Stimulated activated CD8-positive, alpha-beta memory T cell treated with anti-CD3 and anti-CD28 coated beads, Interleukin-2, amount 100 ng/mL, for 48 hours (primary cell): ENCODE measurements around the gene ESF1.

ENCODE experiments used
- DNase-seq, 2 donors: peaks; one replicate each; pipeline ENCODE4 v3.0.0-alpha.2; 2020; ENCODE audit warnings: low read depth in 2 of 2

ESF1 gene, protein sequence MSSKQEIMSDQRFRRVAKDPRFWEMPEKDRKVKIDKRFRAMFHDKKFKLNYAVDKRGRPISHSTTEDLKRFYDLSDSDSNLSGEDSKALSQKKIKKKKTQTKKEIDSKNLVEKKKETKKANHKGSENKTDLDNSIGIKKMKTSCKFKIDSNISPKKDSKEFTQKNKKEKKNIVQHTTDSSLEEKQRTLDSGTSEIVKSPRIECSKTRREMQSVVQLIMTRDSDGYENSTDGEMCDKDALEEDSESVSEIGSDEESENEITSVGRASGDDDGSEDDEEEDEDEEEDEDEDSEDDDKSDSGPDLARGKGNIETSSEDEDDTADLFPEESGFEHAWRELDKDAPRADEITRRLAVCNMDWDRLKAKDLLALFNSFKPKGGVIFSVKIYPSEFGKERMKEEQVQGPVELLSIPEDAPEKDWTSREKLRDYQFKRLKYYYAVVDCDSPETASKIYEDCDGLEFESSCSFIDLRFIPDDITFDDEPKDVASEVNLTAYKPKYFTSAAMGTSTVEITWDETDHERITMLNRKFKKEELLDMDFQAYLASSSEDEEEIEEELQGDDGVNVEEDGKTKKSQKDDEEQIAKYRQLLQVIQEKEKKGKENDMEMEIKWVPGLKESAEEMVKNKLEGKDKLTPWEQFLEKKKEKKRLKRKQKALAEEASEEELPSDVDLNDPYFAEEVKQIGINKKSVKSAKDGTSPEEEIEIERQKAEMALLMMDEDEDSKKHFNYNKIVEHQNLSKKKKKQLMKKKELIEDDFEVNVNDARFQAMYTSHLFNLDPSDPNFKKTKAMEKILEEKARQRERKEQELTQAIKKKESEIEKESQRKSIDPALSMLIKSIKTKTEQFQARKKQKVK

DNA sequence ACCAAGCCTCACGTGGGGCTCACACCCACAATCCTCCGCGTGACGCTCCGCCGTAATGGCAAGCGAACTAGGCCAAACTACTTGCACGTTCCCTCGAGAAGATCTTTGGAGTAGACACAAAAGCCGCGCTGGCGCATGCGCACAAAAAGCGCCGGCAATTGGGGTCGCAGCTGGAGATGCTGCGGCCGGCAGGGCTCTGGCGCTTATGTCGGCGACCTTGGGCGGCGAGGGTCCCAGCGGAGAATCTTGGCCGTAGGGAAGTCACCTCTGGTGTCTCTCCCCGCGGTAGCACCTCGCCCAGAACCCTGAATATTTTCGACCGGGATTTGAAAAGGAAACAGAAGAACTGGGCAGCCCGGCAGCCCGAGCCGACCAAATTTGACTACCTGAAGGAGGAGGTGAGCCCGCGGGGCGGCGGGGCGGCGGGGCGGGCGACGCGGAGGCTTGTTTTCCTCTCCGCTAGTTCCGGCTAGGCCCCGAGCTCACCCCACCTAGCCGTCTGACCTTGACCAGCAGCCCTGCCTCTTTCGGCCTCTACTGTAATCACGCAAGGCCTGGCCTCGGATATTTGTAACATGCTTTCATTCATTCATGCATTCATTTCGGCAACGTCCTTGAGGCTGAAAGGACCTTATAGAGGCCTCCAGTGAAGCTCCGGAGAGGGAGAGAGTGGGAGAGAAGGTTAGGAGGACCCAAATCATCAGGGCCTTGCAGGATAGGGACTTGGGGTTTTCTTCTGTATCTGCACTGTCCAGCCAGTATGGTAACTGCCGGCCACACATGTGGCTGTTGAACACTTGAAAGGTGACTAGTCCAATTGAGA lies at the start of gene ESF1, which contains the start of gene NDUFAF5:
Gene ESF1 (minus strand): TSS at position 27 of the 823 bp plus-strand sequence. CDS start 1,779 bp downstream, outside the sequence.
Gene NDUFAF5 (plus strand): TSS at position 136 of the 823 bp plus-strand sequence. CDS start 41 bp downstream, at position 177.
- DNase-seq = peak; percentile 81 to 88

DNA sequence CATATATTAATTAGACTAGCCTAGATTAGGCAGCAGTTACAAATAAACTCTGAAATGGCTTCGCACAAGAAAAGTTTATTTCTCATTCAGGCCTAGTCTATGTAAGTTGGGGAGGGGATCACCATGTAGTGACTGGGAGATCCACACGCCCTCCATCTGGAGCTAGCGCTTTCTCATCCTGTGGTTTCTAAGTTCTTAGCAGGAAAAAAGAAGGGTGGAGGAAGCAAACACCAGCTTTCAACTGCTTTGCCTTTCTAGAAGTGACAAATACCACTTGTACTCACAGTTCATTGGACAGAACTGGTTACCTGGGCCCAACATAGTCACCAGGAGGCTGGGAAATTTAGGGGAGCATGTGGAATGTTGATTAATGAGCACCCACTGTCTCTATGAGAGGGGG lies 46.8 kb upstream of the ESF1 start:
- no peak for DNase-seq

DNA sequence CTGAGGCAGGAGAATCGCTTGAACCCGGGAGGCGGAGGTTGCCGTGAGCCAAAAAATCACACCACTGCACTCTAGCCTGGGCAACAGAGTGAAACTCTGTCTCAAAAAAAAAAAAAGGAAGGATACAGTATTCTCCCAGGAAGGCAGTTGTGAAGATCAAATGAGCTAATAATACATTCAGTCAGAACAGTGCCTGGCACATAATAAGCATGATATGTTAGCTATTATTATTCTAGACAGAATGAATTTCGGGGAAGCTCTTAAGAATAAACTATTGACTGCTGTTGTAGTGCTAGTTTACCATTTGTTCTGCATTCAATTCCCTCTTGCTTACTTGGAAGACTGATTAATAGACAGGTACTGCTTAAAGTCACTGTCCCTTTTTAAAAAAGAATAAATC lies 40.7 kb upstream of the ESF1 start:
- no peak for DNase-seq

DNA sequence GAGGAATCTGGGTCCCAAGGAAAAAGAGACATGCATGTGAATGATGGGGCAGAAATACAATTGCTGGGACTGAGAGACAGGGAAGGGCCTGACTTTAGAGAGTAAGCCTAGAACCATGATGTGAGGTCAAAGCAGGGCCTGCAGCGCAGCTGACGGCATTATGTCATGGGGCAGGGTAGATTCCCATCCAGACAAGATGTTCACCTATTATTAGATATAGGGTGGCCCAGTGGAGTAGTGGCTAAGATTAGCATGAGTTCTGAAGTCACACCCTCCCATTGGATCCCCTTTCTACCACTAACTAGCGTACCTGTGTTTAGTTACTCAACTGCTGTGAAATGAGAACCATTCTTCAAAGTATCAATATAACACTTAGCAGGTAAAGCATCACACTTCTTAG lies 39.7 kb upstream of the ESF1 start:
- DNase-seq = no peak

DNA sequence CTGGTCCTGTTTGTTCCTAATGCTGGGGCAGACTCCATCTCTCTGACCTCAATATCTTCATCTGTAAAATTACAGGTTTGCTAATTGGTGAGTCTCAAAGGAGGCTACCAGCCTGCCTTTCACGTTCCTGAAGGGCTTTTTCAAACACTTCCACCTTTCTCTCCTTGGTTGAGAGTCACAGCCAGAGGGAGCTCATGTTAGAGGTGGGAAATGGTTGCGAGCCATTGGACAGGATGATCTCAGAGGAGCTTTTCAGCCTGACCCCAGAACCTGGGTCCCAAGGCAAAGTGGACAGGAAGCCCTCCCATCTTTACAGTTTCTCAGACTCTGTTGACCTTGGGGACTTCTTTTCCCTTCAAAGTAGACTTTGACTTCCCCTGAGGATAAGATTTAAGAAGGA lies 37.7 kb upstream of the ESF1 start:
- DNase-seq = no peak

DNA sequence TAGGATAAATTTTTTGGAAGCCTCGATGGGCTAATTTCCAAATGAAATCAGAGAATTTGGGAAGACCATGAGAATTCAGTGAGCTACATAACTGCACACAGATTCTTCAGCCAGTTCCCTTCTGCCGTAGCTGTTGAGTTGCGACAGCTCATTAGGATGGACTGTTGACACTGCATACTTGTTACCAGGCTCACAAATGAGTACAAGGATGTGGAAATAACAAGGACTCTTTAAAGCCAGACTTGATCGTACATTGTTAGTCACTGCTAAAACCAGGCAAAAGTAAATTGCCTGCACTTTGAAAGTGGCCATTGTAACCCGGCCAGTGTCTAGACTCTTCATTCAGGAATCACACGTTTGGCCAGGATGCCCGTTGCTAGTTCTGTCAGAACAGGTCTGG lies 37.2 kb upstream of the ESF1 start:
- no peak for DNase-seq

DNA sequence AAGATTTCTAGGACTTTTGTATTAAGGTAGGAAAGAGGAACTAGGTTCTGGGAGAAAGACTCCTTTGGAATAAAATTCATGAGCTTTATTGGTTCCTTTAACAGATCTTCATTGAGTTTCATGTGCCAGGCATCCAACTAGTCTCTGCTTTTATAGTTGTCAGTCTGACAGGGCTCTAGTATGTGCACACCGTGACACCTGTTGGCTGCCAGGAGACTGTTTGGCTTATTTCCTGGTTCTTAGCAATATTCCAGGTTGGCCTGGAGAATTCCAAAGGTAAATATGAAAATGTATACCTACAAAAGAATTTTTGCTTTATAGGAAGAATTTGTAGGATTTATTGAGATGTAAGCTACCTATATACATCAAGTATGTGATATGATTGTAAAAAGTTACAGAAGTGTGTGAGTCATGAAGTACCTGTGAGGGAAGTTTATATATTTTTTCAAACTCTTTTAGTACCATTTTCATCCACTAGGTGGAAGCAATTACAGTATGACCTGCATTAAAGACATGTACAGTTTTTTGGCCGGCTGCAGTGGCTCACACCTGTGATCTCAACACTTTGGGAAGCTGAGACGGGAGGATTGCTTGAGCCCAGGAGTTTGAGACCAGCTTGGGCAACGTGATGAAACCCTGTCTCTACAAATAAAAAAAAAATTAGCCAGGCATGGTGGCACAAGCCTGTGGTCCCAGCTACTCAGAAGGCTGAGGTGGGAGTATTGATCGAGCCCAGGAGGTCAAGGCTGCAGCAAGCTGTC lies 35.3 kb upstream of the ESF1 start:
- no peak for DNase-seq

DNA sequence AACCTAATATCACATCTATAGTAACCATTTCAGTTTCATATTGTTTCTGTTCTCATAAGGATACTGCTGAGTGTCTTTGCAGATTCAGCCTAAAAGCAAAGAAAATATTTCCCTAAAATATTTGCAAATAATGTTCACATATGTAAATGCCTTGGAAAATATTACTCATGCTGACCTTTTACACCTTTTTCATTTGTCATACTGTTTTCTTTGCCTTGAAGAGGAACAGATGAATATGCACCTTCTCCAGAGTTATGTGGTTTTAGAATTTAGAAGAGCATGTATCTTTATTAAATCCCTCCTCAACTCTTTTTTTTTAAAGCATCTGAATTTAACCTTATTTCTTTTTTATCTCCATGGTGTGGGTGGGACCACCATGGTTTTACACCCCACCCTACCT lies 32.6 kb upstream of the ESF1 start:
- DNase-seq = no peak

DNA sequence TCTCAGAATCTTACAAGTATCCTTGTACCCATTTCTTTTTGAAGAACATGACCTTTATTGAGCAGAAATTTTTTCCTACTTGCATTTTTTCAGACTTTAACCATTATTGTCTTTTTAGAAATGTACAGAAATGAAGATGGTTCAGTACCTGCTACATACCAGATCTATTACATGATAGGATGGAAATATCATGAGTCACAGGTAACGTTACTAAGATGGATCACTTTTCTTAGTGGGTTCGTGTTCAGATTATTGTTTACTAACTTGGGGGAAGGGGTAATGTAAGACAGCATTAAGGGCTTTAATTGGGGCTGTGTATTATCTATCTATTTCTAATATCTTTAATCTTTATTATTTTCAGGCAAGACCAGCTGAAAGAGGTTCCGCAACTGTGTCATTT lies 32.0 kb upstream of the ESF1 start:
- DNase-seq = no peak

DNA sequence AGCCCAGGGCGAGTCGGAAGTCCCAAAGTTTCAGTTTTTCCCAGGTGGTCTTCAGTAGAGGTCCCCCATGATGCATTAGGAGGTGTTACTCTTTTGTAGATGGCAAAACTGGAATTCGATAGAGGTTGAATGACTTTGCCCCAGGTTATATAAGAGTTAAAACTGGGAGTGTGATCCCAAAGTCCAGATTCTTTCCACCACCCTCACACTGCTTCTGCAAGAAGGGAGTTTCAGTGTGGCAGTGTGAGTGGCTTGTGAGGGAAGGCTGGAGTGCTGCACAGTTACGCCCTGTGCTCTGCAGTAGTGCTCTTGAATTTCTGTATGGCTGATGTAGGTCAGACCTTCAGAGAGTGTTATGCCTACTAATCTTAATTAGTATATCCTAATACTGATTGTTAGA lies 30.0 kb upstream of the ESF1 start:
- no peak for DNase-seq

DNA sequence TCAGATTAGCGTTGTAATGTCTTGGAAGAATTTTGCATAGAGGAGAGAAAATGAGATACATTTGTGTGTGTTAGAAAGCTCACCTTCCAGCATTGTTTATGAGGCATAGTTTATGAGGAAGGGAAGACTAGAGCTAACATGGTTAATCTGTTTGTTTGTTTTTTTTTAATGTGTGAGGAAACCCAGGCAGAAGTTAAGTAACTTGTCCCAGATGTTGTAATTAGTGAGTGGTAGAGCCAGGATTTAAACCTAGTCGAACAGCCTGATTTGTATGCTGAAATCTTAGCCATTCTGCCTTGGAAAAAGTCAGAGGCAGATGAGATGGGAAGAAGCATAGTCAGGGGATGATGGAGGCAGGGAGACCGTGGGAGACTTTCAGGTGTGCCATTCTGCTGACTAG lies 29.2 kb upstream of the ESF1 start:
- no peak for DNase-seq

DNA sequence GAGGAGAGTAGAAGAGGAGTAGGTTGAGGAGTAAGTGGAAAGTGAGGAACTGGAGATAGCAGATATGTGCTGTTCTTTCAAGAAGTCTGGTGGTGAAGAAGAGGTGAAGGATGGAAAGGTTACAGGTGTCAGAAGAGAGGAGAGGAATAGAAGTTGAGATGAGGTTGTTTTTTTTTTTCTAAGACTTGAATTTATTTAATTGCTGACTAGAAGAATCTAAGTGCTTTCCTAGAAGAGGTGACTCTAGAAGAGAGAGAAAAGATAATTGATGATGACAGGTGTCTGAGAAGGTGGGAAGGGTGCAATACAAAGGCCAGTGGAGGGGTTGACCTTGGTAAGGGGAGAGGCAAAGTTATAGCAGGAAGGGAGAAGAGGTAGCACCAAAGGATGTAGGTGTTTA lies 25.7 kb upstream of the ESF1 start:
- DNase-seq = no peak

DNA sequence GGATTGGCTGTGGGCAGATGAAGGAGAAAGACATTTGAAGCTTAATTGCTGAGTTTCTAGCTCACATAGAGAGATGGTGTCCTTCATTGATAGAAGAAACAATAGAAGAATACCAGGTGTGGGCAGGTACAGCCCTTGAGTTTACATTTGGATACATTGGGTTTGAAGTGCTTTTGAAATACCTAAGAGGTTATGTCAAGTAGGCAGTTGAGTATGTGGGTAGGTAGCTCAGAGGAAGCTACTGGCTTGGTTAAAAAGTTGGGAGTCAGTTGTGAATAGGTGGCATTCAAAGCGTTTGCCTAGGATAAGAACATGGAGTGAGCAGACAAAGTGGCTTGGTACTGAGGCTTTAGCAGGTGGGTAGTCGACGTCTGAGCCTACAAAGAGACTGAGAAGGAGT lies 25.1 kb upstream of the ESF1 start:
- no peak for DNase-seq

DNA sequence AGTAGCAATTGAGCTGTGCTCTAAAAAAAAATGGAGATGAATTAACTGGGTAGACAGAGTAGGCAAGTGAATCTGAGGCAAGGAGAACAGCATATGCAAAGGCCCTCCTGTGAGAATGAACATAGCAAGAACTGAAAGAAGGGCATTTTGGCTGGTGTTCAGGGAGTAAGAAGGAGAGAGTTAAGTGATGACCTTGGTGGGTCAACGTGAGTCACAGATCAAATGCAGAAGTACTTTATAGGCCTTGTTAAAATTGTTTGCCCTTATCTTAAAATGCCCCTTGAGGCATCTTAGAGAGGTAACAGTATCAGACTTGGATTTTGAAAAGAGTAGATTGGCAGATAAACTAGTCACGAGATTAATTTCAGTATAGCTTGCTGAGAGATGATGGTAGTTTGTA lies 24.7 kb upstream of the ESF1 start:
- DNase-seq = no peak

DNA sequence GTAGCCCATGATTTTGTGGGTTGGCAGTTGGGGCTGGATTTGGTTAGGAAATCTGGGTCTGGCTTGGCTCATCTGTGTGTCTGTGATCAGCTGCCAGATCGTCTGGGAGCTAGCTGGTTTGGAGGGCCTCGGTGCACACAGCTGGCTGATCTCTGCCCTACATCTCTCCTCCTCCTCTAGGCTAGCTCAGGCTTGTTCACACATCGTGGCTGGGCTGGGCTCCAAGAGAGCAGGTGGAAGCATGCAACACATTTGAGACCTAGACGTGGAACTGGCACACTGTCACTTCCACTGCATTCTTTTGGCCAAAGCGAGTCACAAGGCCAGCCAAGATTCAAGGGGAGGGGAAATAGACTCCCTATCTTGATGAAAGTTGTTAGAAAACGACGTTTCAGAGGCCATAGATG lies 16.0 kb upstream of the ESF1 start:
- no peak for DNase-seq

DNA sequence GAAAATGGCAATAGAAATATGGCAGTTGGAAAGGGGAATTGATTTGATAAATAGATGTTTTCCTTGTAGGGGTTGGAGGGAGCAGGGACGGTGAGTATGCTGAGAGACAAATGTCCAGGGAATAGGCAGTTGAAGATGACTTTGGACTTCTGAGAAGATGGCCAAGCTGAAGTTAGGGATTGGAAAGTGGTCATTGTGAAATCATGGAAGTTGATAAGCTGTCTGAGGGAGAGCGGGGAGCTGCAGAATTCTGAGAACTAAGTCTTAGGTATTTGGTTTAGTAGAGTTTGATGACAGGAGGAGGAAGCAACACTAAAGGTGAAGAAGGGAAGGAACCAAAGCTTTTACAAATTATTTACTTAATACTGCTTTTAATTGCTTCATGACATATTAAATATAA lies 15.3 kb upstream of the ESF1 start:
- no peak for DNase-seq

DNA sequence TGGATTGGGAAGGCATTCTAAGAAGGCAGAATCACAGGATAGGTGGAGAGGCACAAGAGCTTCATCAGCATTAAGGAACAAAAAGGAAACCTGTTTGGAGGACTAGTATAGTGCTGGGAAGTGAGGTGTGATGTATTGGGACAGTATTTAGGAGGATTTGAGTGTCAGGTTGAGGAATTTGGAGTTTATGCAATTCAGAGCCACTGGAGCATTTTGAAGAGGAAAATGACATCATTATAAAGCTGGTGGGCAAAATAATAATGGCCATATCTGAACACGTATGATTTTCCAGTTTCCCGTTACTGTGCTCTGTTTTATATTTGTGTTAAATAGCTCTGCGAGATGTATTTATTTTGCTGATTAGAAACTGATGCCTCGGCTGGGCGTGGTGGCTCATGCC lies 14.3 kb upstream of the ESF1 start:
- no peak for DNase-seq

DNA sequence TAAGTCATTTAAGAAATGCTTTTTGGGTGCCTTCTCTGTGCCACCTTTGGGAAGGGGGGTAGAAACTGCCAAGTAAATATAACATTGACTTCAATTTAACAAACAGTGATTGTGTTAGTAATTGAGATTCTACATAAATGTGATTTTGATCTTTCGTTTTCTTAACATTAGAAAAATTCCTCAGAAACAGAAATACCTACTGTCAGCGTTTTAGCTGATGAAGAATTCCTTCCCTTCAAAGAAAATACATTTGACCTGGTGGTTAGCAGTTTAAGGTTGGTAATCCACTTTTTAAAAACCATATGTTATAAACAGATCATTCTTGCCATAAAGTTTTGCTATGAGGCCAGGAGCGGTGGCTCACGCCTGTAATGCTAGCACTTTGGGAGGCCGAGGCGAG lies 9.9 kb upstream of the ESF1 start:
- DNase-seq = no peak

DNA sequence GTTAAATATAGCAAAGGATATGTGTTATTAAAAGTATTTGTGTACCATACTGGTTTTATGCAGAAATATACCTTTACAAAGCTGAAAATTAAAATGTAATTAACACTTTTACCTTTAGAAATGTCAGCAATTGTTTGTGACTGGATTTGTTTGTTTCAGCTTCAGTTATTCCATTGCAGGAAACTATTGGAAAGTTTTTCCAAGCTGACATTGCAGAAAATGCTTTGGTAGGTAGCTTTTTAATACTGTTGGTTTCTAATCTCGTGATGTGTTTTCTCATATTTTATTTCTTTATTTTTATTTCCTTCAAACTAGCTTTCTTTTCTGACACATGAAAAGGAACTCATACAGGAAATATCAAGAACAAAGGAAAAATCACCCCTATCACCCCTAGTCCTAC lies 8.3 kb upstream of the ESF1 start:
- DNase-seq = no peak

DNA sequence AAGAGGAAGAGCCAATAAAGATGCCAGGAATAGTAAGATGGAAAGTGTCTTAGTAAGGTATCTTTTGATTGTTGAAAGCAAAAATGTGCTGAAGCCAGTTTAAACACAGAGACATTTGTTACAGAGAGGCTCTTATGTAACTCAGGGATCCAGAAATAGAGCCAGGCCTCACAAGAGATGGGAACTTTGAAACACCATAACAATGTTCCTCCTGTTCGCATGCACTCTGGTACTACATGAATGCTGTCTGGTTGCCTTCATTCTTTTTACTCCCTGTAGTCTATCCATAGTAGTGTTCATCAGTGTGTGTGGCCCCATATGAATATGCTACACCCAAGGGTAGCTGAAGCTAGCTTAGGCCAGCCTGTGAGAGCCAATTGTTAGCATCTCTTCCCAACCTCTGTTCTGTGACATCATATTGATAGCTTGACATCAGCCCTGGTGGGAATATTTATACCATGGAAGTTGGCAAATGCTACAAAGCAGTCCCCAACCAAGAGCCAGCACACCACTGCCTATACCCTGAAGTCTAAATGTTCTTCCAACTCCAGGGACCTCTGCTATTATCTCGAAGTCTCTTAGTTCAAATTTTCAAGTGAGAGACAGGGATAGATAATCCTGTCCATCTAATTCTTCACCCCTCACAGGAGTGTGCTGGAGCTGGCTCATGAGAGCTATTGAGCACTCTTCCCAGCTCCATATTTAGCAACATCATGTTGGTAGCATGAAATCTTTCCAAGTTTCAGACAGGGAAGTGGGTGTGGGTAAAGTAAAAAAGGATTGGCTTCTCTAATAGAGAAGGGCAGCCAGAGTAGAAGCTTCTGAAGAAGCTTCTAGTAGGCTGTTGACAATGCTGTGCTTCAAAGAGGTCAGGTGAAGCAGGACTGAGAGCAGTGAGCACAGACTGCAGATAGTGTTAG lies 7.1 kb upstream of the ESF1 start:
- DNase-seq = no peak
